ENCODE results near the gene ARMCX1. TPM values are rescaled to one million over a fixed set of nuclear protein-coding genes. Genes with fewer than 3 reads are reported as not detected.

The ARMCX1 gene
- total and polyA plus RNA-seq, 10 of the 15 experiments (the other 5 are each of a cell fraction or from before 2014, with no cell fraction given), result 0.02 to 0.07 (median 0.05) TPM; not detected in 7

DNA sequence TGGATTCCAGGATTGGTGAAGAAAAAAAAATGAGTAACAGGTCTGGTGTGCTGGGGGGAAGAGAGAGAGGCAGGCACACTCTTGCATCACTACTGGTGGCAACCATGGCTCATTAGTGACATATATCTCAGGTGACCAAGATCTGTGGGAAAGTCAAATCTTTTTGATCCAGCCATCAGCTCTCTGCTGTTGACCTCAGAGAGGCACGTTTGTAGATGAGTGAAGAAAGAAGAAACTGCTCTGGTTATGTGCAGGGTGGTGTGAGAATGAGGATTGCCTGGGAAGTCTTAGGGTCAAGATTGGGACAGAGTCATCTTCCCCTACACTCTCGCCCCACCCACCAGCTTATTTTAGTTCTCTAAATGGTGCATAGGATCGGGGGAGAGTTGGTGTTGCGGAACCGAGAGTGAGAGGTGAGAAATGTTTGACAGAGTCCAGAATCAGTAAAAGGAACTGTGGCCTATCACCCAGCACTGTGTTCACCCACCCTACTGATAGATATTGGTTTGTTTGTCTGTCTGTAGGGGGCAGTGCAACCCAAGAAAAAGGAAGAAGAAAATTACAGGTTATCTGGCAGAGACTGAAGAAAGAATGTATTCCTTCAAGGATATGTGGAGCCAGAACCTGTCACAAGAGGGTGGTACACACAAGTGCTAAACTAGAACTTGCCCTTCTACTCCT, 45.5 kb downstream of the ARMCX1 start (continued):
- TF ChIP-seq ESRRA (IDR thresholded peaks at IDR 0.05; ENCODE audit: low read length), result no peak
- TF ChIP-seq, protein P1, sequence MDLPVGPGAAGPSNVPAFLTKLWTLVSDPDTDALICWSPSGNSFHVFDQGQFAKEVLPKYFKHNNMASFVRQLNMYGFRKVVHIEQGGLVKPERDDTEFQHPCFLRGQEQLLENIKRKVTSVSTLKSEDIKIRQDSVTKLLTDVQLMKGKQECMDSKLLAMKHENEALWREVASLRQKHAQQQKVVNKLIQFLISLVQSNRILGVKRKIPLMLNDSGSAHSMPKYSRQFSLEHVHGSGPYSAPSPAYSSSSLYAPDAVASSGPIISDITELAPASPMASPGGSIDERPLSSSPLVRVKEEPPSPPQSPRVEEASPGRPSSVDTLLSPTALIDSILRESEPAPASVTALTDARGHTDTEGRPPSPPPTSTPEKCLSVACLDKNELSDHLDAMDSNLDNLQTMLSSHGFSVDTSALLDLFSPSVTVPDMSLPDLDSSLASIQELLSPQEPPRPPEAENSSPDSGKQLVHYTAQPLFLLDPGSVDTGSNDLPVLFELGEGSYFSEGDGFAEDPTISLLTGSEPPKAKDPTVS (IDR thresholded peaks at IDR 0.05; ENCODE audit: low read depth, low read length), result no peak
- TF ChIP-seq ZBTB4 (CRISPR knock-in tag; IDR thresholded peaks at IDR 0.05), result no peak
- no peak for TF ChIP-seq ZSCAN29 (IDR thresholded peaks at IDR 0.05)
- TF ChIP-seq JUNB (IDR thresholded peaks at IDR 0.05), result no peak
- TF ChIP-seq, protein P2, sequence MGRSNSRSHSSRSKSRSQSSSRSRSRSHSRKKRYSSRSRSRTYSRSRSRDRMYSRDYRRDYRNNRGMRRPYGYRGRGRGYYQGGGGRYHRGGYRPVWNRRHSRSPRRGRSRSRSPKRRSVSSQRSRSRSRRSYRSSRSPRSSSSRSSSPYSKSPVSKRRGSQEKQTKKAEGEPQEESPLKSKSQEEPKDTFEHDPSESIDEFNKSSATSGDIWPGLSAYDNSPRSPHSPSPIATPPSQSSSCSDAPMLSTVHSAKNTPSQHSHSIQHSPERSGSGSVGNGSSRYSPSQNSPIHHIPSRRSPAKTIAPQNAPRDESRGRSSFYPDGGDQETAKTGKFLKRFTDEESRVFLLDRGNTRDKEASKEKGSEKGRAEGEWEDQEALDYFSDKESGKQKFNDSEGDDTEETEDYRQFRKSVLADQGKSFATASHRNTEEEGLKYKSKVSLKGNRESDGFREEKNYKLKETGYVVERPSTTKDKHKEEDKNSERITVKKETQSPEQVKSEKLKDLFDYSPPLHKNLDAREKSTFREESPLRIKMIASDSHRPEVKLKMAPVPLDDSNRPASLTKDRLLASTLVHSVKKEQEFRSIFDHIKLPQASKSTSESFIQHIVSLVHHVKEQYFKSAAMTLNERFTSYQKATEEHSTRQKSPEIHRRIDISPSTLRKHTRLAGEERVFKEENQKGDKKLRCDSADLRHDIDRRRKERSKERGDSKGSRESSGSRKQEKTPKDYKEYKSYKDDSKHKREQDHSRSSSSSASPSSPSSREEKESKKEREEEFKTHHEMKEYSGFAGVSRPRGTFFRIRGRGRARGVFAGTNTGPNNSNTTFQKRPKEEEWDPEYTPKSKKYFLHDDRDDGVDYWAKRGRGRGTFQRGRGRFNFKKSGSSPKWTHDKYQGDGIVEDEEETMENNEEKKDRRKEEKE (IDR thresholded peaks at IDR 0.05), result no peak
- TF ChIP-seq ZNF622 (IDR thresholded peaks at IDR 0.05), result no peak
- no peak for TF ChIP-seq RFX5 (IDR thresholded peaks at IDR 0.05; ENCODE audit: low read depth, low read length)
- TF ChIP-seq CBX5 (IDR thresholded peaks at IDR 0.05; ENCODE audit: low read depth), result no peak
- no peak for TF ChIP-seq CHD1 (IDR thresholded peaks at IDR 0.05; ENCODE audit: low read depth, low read length)
- no peak for TF ChIP-seq BRCA1 (IDR thresholded peaks at IDR 0.05; ENCODE audit: low read depth, low read length)
- no peak for TF ChIP-seq SIN3A (IDR thresholded peaks at IDR 0.05; ENCODE audit: low read depth, low read length)
- TF ChIP-seq MEF2B (IDR thresholded peaks at IDR 0.05; ENCODE audit: partially characterized antibody, poor library complexity, severe bottlenecking), result peak; percentile 49
- no peak for TF ChIP-seq YY1 (IDR thresholded peaks at IDR 0.05; ENCODE audit: low read depth, low read length)
- no peak for TF ChIP-seq NFIC (IDR thresholded peaks at IDR 0.05; ENCODE audit: low read depth, low read length)
- no peak for TF ChIP-seq POU2F2 (IDR thresholded peaks at IDR 0.05; ENCODE audit: borderline replicate concordance, low read depth, low read length)
- TF ChIP-seq IKZF2 (IDR thresholded peaks at IDR 0.05), result peak; percentile 54 to 62; a peak in 2 of 4 replicates
- no peak for TF ChIP-seq EGR1 (IDR thresholded peaks at IDR 0.05; ENCODE audit: borderline replicate concordance in 1 of 2, low read depth in 2 of 2, low read length in 2 of 2)
- no peak for TF ChIP-seq ZNF217 (IDR thresholded peaks at IDR 0.05)
- TF ChIP-seq HDAC2 (IDR thresholded peaks at IDR 0.05), result no peak

Data from GM12878 (cell line).